DMS153 (cell line): ENCODE results near the gene GAS6.

Source experiments
- DNase-seq: peaks from one replicate; lab custom pipeline; 2025; lab: John Stamatoyannopoulos, UW

GAS6 gene

GRCh38 chr13:113887700-113888201, 23.9 kb upstream of the GAS6 start:
- DNase-seq: no peak

- DNase-seq: no peak
Observed at GRCh38 chr13:113886561-113887112, 22.8 kb upstream of the GAS6 start.

GRCh38 chr13:113884821-113885220, 20.9 kb upstream of the GAS6 start:
- DNase-seq: no peak

- DNase-seq: no peak
Observed at GRCh38 chr13:113883921-113884804, 20.3 kb upstream of the GAS6 start.

GRCh38 chr13:113883314-113883811, 19.5 kb upstream of the GAS6 start:
- no peak for DNase-seq

- DNase-seq: no peak
Observed at GRCh38 chr13:113882716-113883115, 18.8 kb upstream of the GAS6 start.

GRCh38 chr13:113882267-113882630, 18.4 kb upstream of the GAS6 start:
- no peak for DNase-seq

- no peak for DNase-seq
Observed at GRCh38 chr13:113881614-113882266, 17.9 kb upstream of the GAS6 start.

- DNase-seq: no peak
Observed at GRCh38 chr13:113880651-113881611, 17.1 kb upstream of the GAS6 start.

GRCh38 chr13:113879494-113880360, 15.9 kb upstream of the GAS6 start:
- no peak for DNase-seq

- no peak for DNase-seq
Observed at GRCh38 chr13:113879017-113879416, 15.1 kb upstream of the GAS6 start.

GRCh38 chr13:113877149-113877990, 13.5 kb upstream of the GAS6 start:
- no peak for DNase-seq

GRCh38 chr13:113876346-113877148, 12.7 kb upstream of the GAS6 start:
- DNase-seq: no peak

GRCh38 chr13:113875837-113876281, 12.0 kb upstream of the GAS6 start:
- no peak for DNase-seq

GRCh38 chr13:113875429-113875815, 11.5 kb upstream of the GAS6 start:
- no peak for DNase-seq

- no peak for DNase-seq
Observed at GRCh38 chr13:113874579-113875428, 10.9 kb upstream of the GAS6 start.

GRCh38 chr13:113874177-113874576, 10.3 kb upstream of the GAS6 start:
- no peak for DNase-seq

- DNase-seq: no peak
Observed at GRCh38 chr13:113869263-113869662, 5.4 kb upstream of the GAS6 start.
